Peyer's patch (tissue), 4 donors: ENCODE data around the gene TUBB3. TPM values are rescaled to one million over a fixed set of nuclear protein-coding genes. Genes with fewer than 3 reads are reported as not detected.

Experiments used
- DNase-seq, 3 donors: peaks; one replicate each; pipeline ENCODE4 v3.0.0-alpha.2; 2017 to 2019
- H3K27ac ChIP-seq, 4 donors: fragments of 200-600 bp; sonication (generic); one replicate each; pipeline ENCODE4 v1.5.1; 2016 to 2019
- H3K27me3 ChIP-seq, 2 donors: fragments of 200-600 bp; sonication (generic); one replicate each; pipeline ENCODE4 v1.5.1; 2019
- H3K36me3 ChIP-seq, 3 donors: fragments of 200-600 bp; sonication (generic); one replicate each; pipeline ENCODE4 v1.5.1; 2016 to 2019
- H3K4me1 ChIP-seq, 4 donors: fragments of 200-600 bp; sonication (generic); one replicate each; pipeline ENCODE4 v1.5.1; 2016 to 2019
- H3K4me3 ChIP-seq, 4 donors: fragments of 200-600 bp; sonication (generic); 1 replicate in 3 of 4; 2 replicates in 1 of 4; pipeline ENCODE4 v1.5.1; 2016 to 2019; ENCODE audit warnings: mild to moderate bottlenecking in 1 of 4
- H3K9me3 ChIP-seq, 4 donors: fragments of 200-600 bp; sonication (generic); one replicate each; pipeline ENCODE4 v1.5.1; 2016 to 2019; ENCODE audit warnings: mild to moderate bottlenecking in 1 of 4
- CTCF ChIP-seq, 6 experiments: fragments of 450-650 bp in 4 of 6; fragments of 200-600 bp in 2 of 6; sonication (generic) in 1 of 6; IDR thresholded peaks; one replicate each; pipeline ENCODE4 v1.5.1; 2017 to 2019; ENCODE audit warnings: antibody characterized with exemption in 6 of 6, mild to moderate bottlenecking in 3 of 6, moderate library complexity in 1 of 6
- POLR2A ChIP-seq, 2 donors: fragments of 450-650 bp; IDR thresholded peaks; one replicate each; pipeline ENCODE4 v1.5.1; 2017; ENCODE audit warnings: antibody characterized with exemption in 2 of 2, mild to moderate bottlenecking in 2 of 2, moderate library complexity in 2 of 2
- total RNA-seq, 4 donors: library from RNA; depleted of rRNA; stranded (reverse); fragments of >200 nt; gene quantifications; one replicate each; pipeline ENCODE4 v1.1.0, GENCODE V29; 2016

Gene TUBB3
- total RNA-seq, 4 donors from 2014 or later: 2.1 to 12.4 (median 4.6) TPM

GRCh38 chr16:89898201-89898967, 24.8 kb upstream of the TUBB3 start:
- TF ChIP-seq POLR2A (IDR thresholded peaks at IDR 0.05) (no peak), CTCF (IDR thresholded peaks at IDR 0.05) (no peak)
- Histone ChIP-seq H3K9me3 (no peaks in the 10 kb centered on the region), H3K36me3 (peaks cover 0 to 87% (median 0%) of the 10 kb centered on the region in 3 donors), H3K4me1 (no peaks in the 10 kb centered on the region), H3K27me3 (no peaks in the 10 kb centered on the region), H3K4me3 (no peak overlapping the region), H3K27ac (peak overlapping the region in 1 of 4 donors; percentile 39)
- DNase-seq: no peak

- TF ChIP-seq POLR2A (IDR thresholded peaks at IDR 0.05) (no peak), CTCF (IDR thresholded peaks at IDR 0.05) (no peak)
Observed at GRCh38 chr16:89899879-89900481, 23.2 kb upstream of the TUBB3 start.

GRCh38 chr16:89900885-89901284, 22.3 kb upstream of the TUBB3 start:
- no peaks in the 10 kb centered on the region for H3K27me3 ChIP-seq
- no peak overlapping the region for H3K4me3 ChIP-seq
- no peak for TF ChIP-seq POLR2A (IDR thresholded peaks at IDR 0.05)
- no peak for TF ChIP-seq CTCF (IDR thresholded peaks at IDR 0.05)
- H3K36me3 ChIP-seq: peaks cover 0 to 87% (median 0%) of the 10 kb centered on the region in 3 donors
- no peaks in the 10 kb centered on the region for H3K9me3 ChIP-seq
- no peaks in the 10 kb centered on the region for H3K4me1 ChIP-seq
- no peak overlapping the region for H3K27ac ChIP-seq
- no peak for DNase-seq

More at GRCh38 chr16:89899879-89900481, 23.2 kb upstream of the TUBB3 start:
- DNase-seq: no peak
- Histone ChIP-seq H3K27ac (no peak overlapping the region), H3K36me3 (peaks cover 0 to 87% (median 0%) of the 10 kb centered on the region in 3 donors), H3K4me1 (no peaks in the 10 kb centered on the region), H3K9me3 (no peaks in the 10 kb centered on the region), H3K4me3 (no peak overlapping the region), H3K27me3 (no peaks in the 10 kb centered on the region)

GRCh38 chr16:89902980-89903379, 20.2 kb upstream of the TUBB3 start:
- no peak for DNase-seq

GRCh38 chr16:89903908-89904515, 19.1 kb upstream of the TUBB3 start:
- no peak for TF ChIP-seq CTCF (IDR thresholded peaks at IDR 0.05)
- no peak for TF ChIP-seq POLR2A (IDR thresholded peaks at IDR 0.05)
- H3K36me3 ChIP-seq: peaks cover 0 to 84% (median 0%) of the 10 kb centered on the region in 3 donors
- no peaks in the 10 kb centered on the region for H3K9me3 ChIP-seq
- DNase-seq: no peak
- H3K4me3 ChIP-seq: no peak overlapping the region
- no peak overlapping the region for H3K27ac ChIP-seq
- H3K27me3 ChIP-seq: no peaks in the 10 kb centered on the region
- H3K4me1 ChIP-seq: no peaks in the 10 kb centered on the region

More at GRCh38 chr16:89902980-89903379, 20.2 kb upstream of the TUBB3 start:
- H3K27me3 ChIP-seq: no peaks in the 10 kb centered on the region
- TF ChIP-seq POLR2A (IDR thresholded peaks at IDR 0.05) (no peak), CTCF (IDR thresholded peaks at IDR 0.05) (no peak)
- no peak overlapping the region for H3K27ac ChIP-seq
- H3K4me3 ChIP-seq: no peak overlapping the region
- peaks cover 0 to 84% (median 0%) of the 10 kb centered on the region in 3 donors for H3K36me3 ChIP-seq
- no peaks in the 10 kb centered on the region for H3K9me3 ChIP-seq
- no peaks in the 10 kb centered on the region for H3K4me1 ChIP-seq
